PC-3 (cell line): ENCODE data around the gene GATA2.

Experiments used
- CTCF ChIP-seq: fragments of 300-600 bp; sonication (generic); conservative IDR thresholded peaks from 2 replicates; pipeline ENCODE4 v1.5.1; 2017; ENCODE audit warnings: antibody characterized with exemption, low read depth, mild to moderate bottlenecking, low read length
- EZH2 ChIP-seq: fragments of 300-600 bp; sonication (generic); IDR thresholded peaks from one replicate; pipeline ENCODE4 v1.6.1; 2017; ENCODE audit warnings: antibody characterized with exemption, mild to moderate bottlenecking, low read length; ENCODE audit not compliant: unreplicated experiment

GRCh38 chr3:128435058-128435457 lies 57.9 kb downstream of the GATA2 start:
- TF ChIP-seq CTCF (no peak), EZH2 (no peak)
